ENCODE results near the gene ANKRD60.

Gene ANKRD60

DNA sequence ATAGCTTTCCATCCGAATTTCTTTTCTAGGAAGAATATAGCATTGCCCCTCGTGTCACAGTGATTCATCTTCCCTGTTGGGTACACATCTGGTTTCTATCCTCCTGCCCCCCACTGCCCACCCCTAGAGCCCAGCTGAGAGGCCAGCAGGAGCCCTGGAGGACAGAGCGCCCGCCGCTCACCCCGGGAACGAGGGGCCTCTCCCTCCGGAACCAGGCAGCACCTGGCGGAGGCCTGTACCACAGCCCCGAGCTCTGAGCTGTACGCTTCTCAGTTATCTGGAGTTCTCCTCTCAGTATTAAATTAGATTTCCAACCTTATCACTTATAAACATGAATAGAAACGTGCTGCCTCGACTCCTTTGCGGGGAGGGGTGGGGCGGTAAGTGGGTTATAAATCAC is 6.0 kb downstream of the ANKRD60 start:
- Histone ChIP-seq H3K4me3 (ENCODE audit: low read length in 2 of 2) (no peak overlapping the region), H3K27me3 (ENCODE audit: control insufficient read depth in 1 of 2, insufficient read depth in 2 of 2, low read length in 2 of 2) (peaks cover 45 to 46% of the 10 kb centered on the region in 2 donors), H3K27ac (ENCODE audit: low read length) (no peak overlapping the region), H3K4me1 (ENCODE audit: control insufficient read depth, insufficient read depth, low read length) (no peaks in the 10 kb centered on the region), H3K9ac (ENCODE audit: low read length in 2 of 2) (no peak overlapping the region), H3K9me3 (ENCODE audit: control insufficient read depth in 2 of 2, low read length in 2 of 2) (peaks cover 6 to 17% of the 10 kb centered on the region in 2 donors), H3K36me3 (ENCODE audit: control insufficient read depth in 2 of 2, insufficient read depth in 2 of 2, low read length in 2 of 2) (no peaks in the 10 kb centered on the region)

DNA sequence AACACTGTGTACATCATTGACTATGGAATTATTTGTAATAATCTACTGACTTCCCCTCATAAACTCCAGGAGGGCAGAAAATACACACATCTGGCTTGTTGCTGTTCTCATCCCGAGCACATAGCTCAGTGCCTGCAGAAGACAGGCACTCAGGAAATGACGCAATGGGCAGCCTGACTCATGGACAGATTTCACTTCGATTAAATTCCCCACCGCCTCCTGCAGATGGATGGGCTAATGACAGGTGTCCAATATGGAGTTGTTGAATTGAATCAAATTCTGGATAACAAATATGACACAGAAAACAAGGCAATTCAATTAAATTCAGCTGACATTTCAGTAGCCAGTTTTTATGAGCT is 9.1 kb downstream of the ANKRD60 start:
- Histone ChIP-seq H3K4me3 (ENCODE audit: low read length in 2 of 2) (no peak overlapping the region), H3K9ac (ENCODE audit: low read length in 2 of 2) (no peak overlapping the region), H3K27me3 (ENCODE audit: control insufficient read depth in 1 of 2, insufficient read depth in 2 of 2, low read length in 2 of 2) (peaks cover 30% of the 10 kb centered on the region in 2 donors), H3K36me3 (ENCODE audit: control insufficient read depth in 2 of 2, insufficient read depth in 2 of 2, low read length in 2 of 2) (no peaks in the 10 kb centered on the region), H3K27ac (ENCODE audit: low read length) (no peak overlapping the region), H3K9me3 (ENCODE audit: control insufficient read depth in 2 of 2, low read length in 2 of 2) (peaks cover 6 to 17% of the 10 kb centered on the region in 2 donors), H3K4me1 (ENCODE audit: control insufficient read depth, insufficient read depth, low read length) (no peaks in the 10 kb centered on the region)

GRCh38 chr20:58218665-58219341 is 9.7 kb downstream of the ANKRD60 start:
- Histone ChIP-seq H3K27ac (ENCODE audit: low read length) (no peak overlapping the region), H3K27me3 (ENCODE audit: control insufficient read depth in 1 of 2, insufficient read depth in 2 of 2, low read length in 2 of 2) (peaks cover 29 to 30% of the 10 kb centered on the region in 2 donors), H3K9ac (ENCODE audit: low read length in 2 of 2) (no peak overlapping the region), H3K36me3 (ENCODE audit: control insufficient read depth in 2 of 2, insufficient read depth in 2 of 2, low read length in 2 of 2) (no peaks in the 10 kb centered on the region), H3K4me1 (ENCODE audit: control insufficient read depth, insufficient read depth, low read length) (no peaks in the 10 kb centered on the region), H3K9me3 (ENCODE audit: control insufficient read depth in 2 of 2, low read length in 2 of 2) (peaks cover 6 to 17% of the 10 kb centered on the region in 2 donors), H3K4me3 (ENCODE audit: low read length in 2 of 2) (no peak overlapping the region)

DNA sequence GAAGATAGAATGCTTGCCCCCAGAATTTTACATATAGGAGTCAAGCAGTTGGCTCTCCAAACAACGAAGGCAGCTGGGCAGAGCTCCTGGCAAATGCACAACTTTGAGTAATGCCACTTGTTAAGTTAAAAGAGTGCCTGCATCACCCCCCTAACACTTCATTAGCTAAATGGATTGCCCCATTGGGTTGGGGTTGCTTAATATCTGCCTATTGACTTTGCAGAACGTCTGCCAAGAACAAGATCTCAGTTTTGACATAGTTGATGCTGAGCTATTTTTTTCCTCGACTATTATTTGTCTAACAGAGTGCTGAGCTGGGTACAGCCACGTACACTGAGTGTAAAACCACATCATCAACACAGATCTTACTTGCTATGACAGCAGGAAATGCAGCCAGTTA is 12.1 kb downstream of the ANKRD60 start:
- Histone ChIP-seq H3K4me3 (ENCODE audit: low read length in 2 of 2) (no peak overlapping the region), H3K27me3 (ENCODE audit: control insufficient read depth in 1 of 2, insufficient read depth in 2 of 2, low read length in 2 of 2) (peaks cover 20 to 21% of the 10 kb centered on the region in 2 donors), H3K9me3 (ENCODE audit: control insufficient read depth in 2 of 2, low read length in 2 of 2) (peaks cover 6 to 17% of the 10 kb centered on the region in 2 donors)

DNA sequence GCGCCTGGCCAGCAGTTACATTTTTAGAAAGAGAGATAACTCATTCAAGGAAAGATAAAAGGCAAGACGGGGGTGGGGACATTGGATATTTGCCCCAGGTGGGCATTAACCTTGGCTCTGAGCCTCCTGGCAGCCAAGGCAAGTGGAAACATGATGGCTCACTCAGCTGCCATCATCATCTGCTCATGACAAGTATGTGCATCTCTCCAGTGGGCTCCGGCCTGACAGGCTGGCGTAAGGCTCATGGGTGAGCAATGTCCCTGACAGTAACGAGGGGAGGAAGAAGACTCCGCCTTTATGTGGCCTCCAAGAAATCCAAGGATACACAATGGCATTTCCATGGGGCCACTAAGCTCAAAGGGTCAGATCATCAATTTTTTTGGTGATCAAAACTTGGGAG is 13.3 kb downstream of the ANKRD60 start:
- peaks cover 19 to 23% of the 10 kb centered on the region in 2 donors for H3K27me3 ChIP-seq (ENCODE audit: control insufficient read depth in 1 of 2, insufficient read depth in 2 of 2, low read length in 2 of 2)
- peaks cover 6 to 17% of the 10 kb centered on the region in 2 donors for H3K9me3 ChIP-seq (ENCODE audit: control insufficient read depth in 2 of 2, low read length in 2 of 2)
- H3K4me3 ChIP-seq (ENCODE audit: low read length in 2 of 2): no peak overlapping the region
- no peaks in the 10 kb centered on the region for H3K36me3 ChIP-seq (ENCODE audit: control insufficient read depth in 2 of 2, insufficient read depth in 2 of 2, low read length in 2 of 2)
- H3K4me1 ChIP-seq (ENCODE audit: control insufficient read depth, insufficient read depth, low read length): peaks cover 3% of the 10 kb centered on the region
- no peak overlapping the region for H3K9ac ChIP-seq (ENCODE audit: low read length in 2 of 2)
- H3K27ac ChIP-seq (ENCODE audit: low read length): no peak overlapping the region

More for the DNA sequence above, 12.1 kb downstream of the ANKRD60 start:
- Histone ChIP-seq H3K9ac (ENCODE audit: low read length in 2 of 2) (no peak overlapping the region), H3K36me3 (ENCODE audit: control insufficient read depth in 2 of 2, insufficient read depth in 2 of 2, low read length in 2 of 2) (no peaks in the 10 kb centered on the region), H3K27ac (ENCODE audit: low read length) (no peak overlapping the region), H3K4me1 (ENCODE audit: control insufficient read depth, insufficient read depth, low read length) (peaks cover 3% of the 10 kb centered on the region)

- Histone ChIP-seq H3K36me3 (ENCODE audit: control insufficient read depth in 2 of 2, insufficient read depth in 2 of 2, low read length in 2 of 2) (no peaks in the 10 kb centered on the region), H3K4me1 (ENCODE audit: control insufficient read depth, insufficient read depth, low read length) (peaks cover 3% of the 10 kb centered on the region), H3K27ac (ENCODE audit: low read length) (no peak overlapping the region), H3K9ac (ENCODE audit: low read length in 2 of 2) (no peak overlapping the region), H3K9me3 (ENCODE audit: control insufficient read depth in 2 of 2, low read length in 2 of 2) (peaks cover 0 to 12% of the 10 kb centered on the region in 2 donors), H3K4me3 (ENCODE audit: low read length in 2 of 2) (no peak overlapping the region), H3K27me3 (ENCODE audit: control insufficient read depth in 1 of 2, insufficient read depth in 2 of 2, low read length in 2 of 2) (peaks cover 19 to 22% of the 10 kb centered on the region in 2 donors)
Observed at GRCh38 chr20:58214310-58214709, 14.1 kb downstream of the ANKRD60 start.

GRCh38 chr20:58213716-58214115 is 14.7 kb downstream of the ANKRD60 start:
- peaks cover 0 to 6% of the 10 kb centered on the region in 2 donors for H3K9me3 ChIP-seq (ENCODE audit: control insufficient read depth in 2 of 2, low read length in 2 of 2)
- H3K9ac ChIP-seq (ENCODE audit: low read length in 2 of 2): no peak overlapping the region
- no peak overlapping the region for H3K27ac ChIP-seq (ENCODE audit: low read length)
- H3K27me3 ChIP-seq (ENCODE audit: control insufficient read depth in 1 of 2, insufficient read depth in 2 of 2, low read length in 2 of 2): peaks cover 13 to 19% of the 10 kb centered on the region in 2 donors
- H3K36me3 ChIP-seq (ENCODE audit: control insufficient read depth in 2 of 2, insufficient read depth in 2 of 2, low read length in 2 of 2): no peaks in the 10 kb centered on the region
- H3K4me3 ChIP-seq (ENCODE audit: low read length in 2 of 2): no peak overlapping the region
- peaks cover 3% of the 10 kb centered on the region for H3K4me1 ChIP-seq (ENCODE audit: control insufficient read depth, insufficient read depth, low read length)

DNA sequence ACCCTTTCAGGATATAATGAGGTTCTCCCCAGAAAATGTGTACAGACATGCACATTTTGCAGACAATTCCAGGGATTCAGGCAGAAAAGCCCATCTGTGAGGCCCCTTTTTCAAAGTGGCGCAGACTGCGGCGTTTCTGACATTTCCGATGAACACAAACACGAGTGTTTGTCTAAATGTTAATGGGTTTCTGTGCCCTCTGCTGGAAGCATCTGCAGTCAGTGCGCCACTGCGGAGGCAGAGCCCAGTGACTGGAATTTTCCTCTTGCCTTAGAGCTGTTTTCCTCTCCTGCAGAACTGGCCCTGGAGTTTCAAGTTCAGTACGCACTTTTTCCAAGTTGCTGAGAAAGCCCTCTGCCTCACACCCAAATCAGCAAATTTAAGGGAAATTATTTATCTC is 15.3 kb downstream of the ANKRD60 start:
- H3K27me3 ChIP-seq (ENCODE audit: control insufficient read depth in 1 of 2, insufficient read depth in 2 of 2, low read length in 2 of 2): peaks cover 9 to 15% of the 10 kb centered on the region in 2 donors
- H3K4me1 ChIP-seq (ENCODE audit: control insufficient read depth, insufficient read depth, low read length): peaks cover 3% of the 10 kb centered on the region

DNA sequence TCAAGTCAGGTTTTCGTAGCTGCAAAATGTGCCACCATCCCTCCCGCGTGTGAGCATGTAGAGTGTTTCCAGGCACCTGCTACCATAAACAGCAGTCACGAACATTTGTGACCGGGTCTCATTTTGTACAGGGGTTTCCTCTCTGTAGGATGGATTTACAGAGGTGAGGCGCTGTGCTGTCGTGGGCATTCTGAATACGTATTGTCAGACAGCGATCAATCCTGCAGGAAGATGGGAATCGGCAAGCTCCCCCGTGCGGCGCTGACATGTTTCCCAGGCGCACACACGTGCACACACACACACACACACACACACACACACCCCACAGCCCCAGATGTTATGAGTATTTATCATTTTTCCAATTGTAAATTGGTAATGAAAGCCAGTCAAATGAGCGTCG is 15.8 kb downstream of the ANKRD60 start:
- Histone ChIP-seq H3K27me3 (ENCODE audit: control insufficient read depth in 1 of 2, insufficient read depth in 2 of 2, low read length in 2 of 2) (peaks cover 9 to 13% of the 10 kb centered on the region in 2 donors), H3K9ac (ENCODE audit: low read length in 2 of 2) (no peak overlapping the region), H3K36me3 (ENCODE audit: control insufficient read depth in 2 of 2, insufficient read depth in 2 of 2, low read length in 2 of 2) (no peaks in the 10 kb centered on the region), H3K27ac (ENCODE audit: low read length) (no peak overlapping the region), H3K4me3 (ENCODE audit: low read length in 2 of 2) (no peak overlapping the region), H3K9me3 (ENCODE audit: control insufficient read depth in 2 of 2, low read length in 2 of 2) (no peaks in the 10 kb centered on the region), H3K4me1 (ENCODE audit: control insufficient read depth, insufficient read depth, low read length) (peaks cover 3% of the 10 kb centered on the region)

More for the DNA sequence above, 15.3 kb downstream of the ANKRD60 start:
- no peak overlapping the region for H3K4me3 ChIP-seq (ENCODE audit: low read length in 2 of 2)
- no peak overlapping the region for H3K27ac ChIP-seq (ENCODE audit: low read length)
- no peak overlapping the region for H3K9ac ChIP-seq (ENCODE audit: low read length in 2 of 2)
- no peaks in the 10 kb centered on the region for H3K9me3 ChIP-seq (ENCODE audit: control insufficient read depth in 2 of 2, low read length in 2 of 2)
- H3K36me3 ChIP-seq (ENCODE audit: control insufficient read depth in 2 of 2, insufficient read depth in 2 of 2, low read length in 2 of 2): no peaks in the 10 kb centered on the region

DNA sequence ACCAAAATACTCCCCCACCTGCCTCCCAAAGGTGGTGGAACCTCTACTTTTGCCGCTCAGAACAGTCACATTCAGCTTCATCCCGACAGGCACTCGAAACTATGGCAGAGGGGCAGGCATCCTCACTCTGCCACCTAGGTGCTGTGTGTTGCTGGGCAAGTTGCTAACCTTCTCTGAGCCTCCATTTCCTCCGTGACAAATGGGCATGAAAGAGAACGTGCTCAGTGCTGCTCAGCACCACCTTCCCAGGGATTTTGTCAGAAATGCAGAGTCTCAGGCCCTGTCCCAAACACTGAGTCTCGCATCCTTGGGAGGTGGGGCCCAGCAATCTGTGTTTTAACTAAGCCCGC is 18.1 kb downstream of the ANKRD60 start:
- no peaks in the 10 kb centered on the region for H3K36me3 ChIP-seq (ENCODE audit: control insufficient read depth in 2 of 2, insufficient read depth in 2 of 2, low read length in 2 of 2)
- peaks cover 3% of the 10 kb centered on the region for H3K4me1 ChIP-seq (ENCODE audit: control insufficient read depth, insufficient read depth, low read length)
- peaks cover 6 to 13% of the 10 kb centered on the region in 2 donors for H3K27me3 ChIP-seq (ENCODE audit: control insufficient read depth in 1 of 2, insufficient read depth in 2 of 2, low read length in 2 of 2)
- no peak overlapping the region for H3K4me3 ChIP-seq (ENCODE audit: low read length in 2 of 2)
- no peaks in the 10 kb centered on the region for H3K9me3 ChIP-seq (ENCODE audit: control insufficient read depth in 2 of 2, low read length in 2 of 2)
- no peak overlapping the region for H3K27ac ChIP-seq (ENCODE audit: low read length)
- H3K9ac ChIP-seq (ENCODE audit: low read length in 2 of 2): no peak overlapping the region

DNA sequence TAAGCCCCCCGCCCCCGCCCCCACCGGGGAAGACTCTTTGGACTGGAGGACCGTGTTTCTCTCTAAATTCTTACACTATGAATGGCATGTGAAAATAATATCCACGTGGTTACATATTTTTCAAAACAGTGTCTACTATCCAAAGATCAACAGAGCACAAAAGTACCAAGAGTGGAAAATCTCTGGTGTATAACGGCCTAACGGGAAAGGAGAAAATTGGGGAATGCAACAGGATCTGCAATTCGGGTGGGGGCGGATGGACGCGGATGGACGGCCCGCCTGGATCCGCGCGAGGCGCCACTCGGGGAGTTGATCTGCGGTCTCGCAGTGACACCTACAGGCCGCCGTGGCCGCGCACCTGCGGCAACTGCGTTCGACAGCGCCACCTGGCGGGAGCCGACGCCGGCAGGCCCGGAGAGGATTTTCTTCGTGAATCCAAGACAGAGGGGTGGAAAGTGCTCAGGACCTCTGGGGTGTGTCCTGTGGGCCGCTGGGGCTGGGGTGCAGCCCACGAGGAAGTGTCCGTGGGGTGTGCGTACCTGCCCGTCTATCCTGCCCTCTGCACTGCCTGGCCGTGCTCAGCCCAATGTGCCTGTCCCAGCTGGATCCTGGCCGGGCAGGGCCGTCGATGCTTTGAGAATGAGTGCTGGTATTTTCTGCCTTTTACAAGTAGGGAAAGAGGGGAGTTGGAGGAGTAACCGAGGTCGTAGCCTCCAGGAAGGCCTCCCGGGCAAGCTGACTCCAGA is 18.6 kb downstream of the ANKRD60 start:
- Histone ChIP-seq H3K27ac (ENCODE audit: low read length) (no peak overlapping the region), H3K36me3 (ENCODE audit: control insufficient read depth in 2 of 2, insufficient read depth in 2 of 2, low read length in 2 of 2) (no peaks in the 10 kb centered on the region), H3K27me3 (ENCODE audit: control insufficient read depth in 1 of 2, insufficient read depth in 2 of 2, low read length in 2 of 2) (peaks cover 6 to 13% of the 10 kb centered on the region in 2 donors), H3K4me1 (ENCODE audit: control insufficient read depth, insufficient read depth, low read length) (peaks cover 3% of the 10 kb centered on the region), H3K9me3 (ENCODE audit: control insufficient read depth in 2 of 2, low read length in 2 of 2) (no peaks in the 10 kb centered on the region), H3K9ac (ENCODE audit: low read length in 2 of 2) (no peak overlapping the region), H3K4me3 (ENCODE audit: low read length in 2 of 2) (no peak overlapping the region)

Data from stomach smooth muscle (tissue), 2 donors.